ENCODE results near the gene TRIM62.

- TF ChIP-seq, protein P1, sequence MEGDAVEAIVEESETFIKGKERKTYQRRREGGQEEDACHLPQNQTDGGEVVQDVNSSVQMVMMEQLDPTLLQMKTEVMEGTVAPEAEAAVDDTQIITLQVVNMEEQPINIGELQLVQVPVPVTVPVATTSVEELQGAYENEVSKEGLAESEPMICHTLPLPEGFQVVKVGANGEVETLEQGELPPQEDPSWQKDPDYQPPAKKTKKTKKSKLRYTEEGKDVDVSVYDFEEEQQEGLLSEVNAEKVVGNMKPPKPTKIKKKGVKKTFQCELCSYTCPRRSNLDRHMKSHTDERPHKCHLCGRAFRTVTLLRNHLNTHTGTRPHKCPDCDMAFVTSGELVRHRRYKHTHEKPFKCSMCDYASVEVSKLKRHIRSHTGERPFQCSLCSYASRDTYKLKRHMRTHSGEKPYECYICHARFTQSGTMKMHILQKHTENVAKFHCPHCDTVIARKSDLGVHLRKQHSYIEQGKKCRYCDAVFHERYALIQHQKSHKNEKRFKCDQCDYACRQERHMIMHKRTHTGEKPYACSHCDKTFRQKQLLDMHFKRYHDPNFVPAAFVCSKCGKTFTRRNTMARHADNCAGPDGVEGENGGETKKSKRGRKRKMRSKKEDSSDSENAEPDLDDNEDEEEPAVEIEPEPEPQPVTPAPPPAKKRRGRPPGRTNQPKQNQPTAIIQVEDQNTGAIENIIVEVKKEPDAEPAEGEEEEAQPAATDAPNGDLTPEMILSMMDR (conservative IDR thresholded peaks at IDR 0.05; ENCODE audit: low read length) = no peak
- no peak for TF ChIP-seq EZH2phosphoT487 (IDR thresholded peaks at IDR 0.05; ENCODE audit: borderline replicate concordance)
Observed at GRCh38 chr1:33185541-33185940, 3.7 kb upstream of the TRIM62 start.

Data from Loucy (cell line).